ENCODE measurements around the gene SPNS3. TPM values are rescaled to one million over a fixed set of nuclear protein-coding genes. Genes with fewer than 3 reads are reported as not detected.
A peak's percentile ranks its signal among the peaks of the same experiment; 100 is the strongest.

The SPNS3 gene
- total and polyA plus RNA-seq, 2 donors (not counting 3 experiments of a cell fraction or from before 2014, with no cell fraction given): 0.18 to 0.66 TPM

- H3K4me2 ChIP-seq (ENCODE audit: insufficient read depth, low read length): no peak overlapping the region
- no peaks in the 10 kb centered on the region for H3K79me2 ChIP-seq (ENCODE audit: control insufficient read depth, insufficient read depth, low read length)
- FAIRE-seq: no peak
- no peak overlapping the region for H3K9ac ChIP-seq (replicated peaks; ENCODE audit: extremely low read depth, insufficient read depth, low read length)
- H3K4me3 ChIP-seq (replicated peaks in 1 of 3; ENCODE audit: insufficient read depth in 1 of 3, low read depth in 1 of 3, low read length in 3 of 3): no peak overlapping the region
- H3K9me3 ChIP-seq (replicated peaks; ENCODE audit: control insufficient read depth, insufficient read depth, low read length): no peaks in the 10 kb centered on the region
- TF ChIP-seq JUN (IDR thresholded peaks at IDR 0.05; ENCODE audit: borderline replicate concordance, insufficient read depth, insufficient read length, low read depth) (no peak), EZH2 (IDR thresholded peaks at IDR 0.05; ENCODE audit: borderline replicate concordance, low read depth, low read length, severe bottlenecking) (no peak), GATA2 (IDR thresholded peaks at IDR 0.05; ENCODE audit: insufficient read depth, insufficient read length, low read depth, low read length) (no peak), FOS (IDR thresholded peaks at IDR 0.05; ENCODE audit: borderline replicate concordance, insufficient read depth, low read length) (no peak), POLR2A (IDR thresholded peaks at IDR 0.05; ENCODE audit: low read depth, low read length) (no peak), MAX (IDR thresholded peaks at IDR 0.05; ENCODE audit: insufficient read depth, insufficient read length) (no peak), MYC (IDR thresholded peaks at IDR 0.05; ENCODE audit: low read depth, low read length) (no peak), CTCF (IDR thresholded peaks at IDR 0.05; ENCODE audit: extremely low read depth in 1 of 2, insufficient read depth in 1 of 2, low read depth in 1 of 2, low read length in 2 of 2) (no peak), POLR2AphosphoS5 (IDR thresholded peaks at IDR 0.05; ENCODE audit: insufficient read depth, low read depth, low read length) (no peak)
- no peak overlapping the region for H2AFZ ChIP-seq (ENCODE audit: low read depth, low read length)
- POLR2A ChIA-PET: no interaction called here
- intact Hi-C loops (cut with micrococcal nuclease) (no loop called here), dilution Hi-C loops (cut with MboI; ENCODE audit: extremely low pct_ligation_motif_present, low sequenced_read_pairs) (no loop called here)
- no TSS peak for BruUV-seq (replicated peaks)
- no peaks in the 10 kb centered on the region for H3K27me3 ChIP-seq (ENCODE audit: control insufficient read depth in 2 of 2, insufficient read depth in 2 of 2, low read length in 2 of 2)
- no peaks in the 10 kb centered on the region for H3K9me1 ChIP-seq (replicated peaks; ENCODE audit: control insufficient read depth, extremely low read depth, insufficient read depth, low read length)
- H3K36me3 ChIP-seq (ENCODE audit: control insufficient read depth in 2 of 2, extremely low read depth in 1 of 2, insufficient read depth in 2 of 2, low read length in 2 of 2): no peaks in the 10 kb centered on the region
- DNase-seq (ENCODE audit: low read depth, low spot score): peak; percentile 29
- CTCF ChIA-PET: interaction anchor here (1.0 to 1.2 kb wide), 2 partner anchors 25 to 246 kb away, joined by 3 to 5 read pairs; no protein-coding TSS in a partner anchor
- no peaks in the 10 kb centered on the region for H3K4me1 ChIP-seq (ENCODE audit: control insufficient read depth, extremely low read depth, insufficient read depth, low read length)
- no peak overlapping the region for H3K27ac ChIP-seq (ENCODE audit: insufficient read depth, low read depth, low read length)
- no peaks in the 10 kb centered on the region for H4K20me1 ChIP-seq (replicated peaks; ENCODE audit: control insufficient read depth, extremely low read depth, insufficient read depth, low read length)
Observed at GRCh38 chr17:4446326-4447071, 12.8 kb downstream of the SPNS3 start.

All from endothelial cell of umbilical vein (primary cell).